ENCODE results near the gene GPR162.
"Not testable (repeated sequence)": the region's sequence is repeated elsewhere in the genome, so short reads cannot be mapped to it uniquely, and the experiment has no call there.

GPR162 gene

DNA sequence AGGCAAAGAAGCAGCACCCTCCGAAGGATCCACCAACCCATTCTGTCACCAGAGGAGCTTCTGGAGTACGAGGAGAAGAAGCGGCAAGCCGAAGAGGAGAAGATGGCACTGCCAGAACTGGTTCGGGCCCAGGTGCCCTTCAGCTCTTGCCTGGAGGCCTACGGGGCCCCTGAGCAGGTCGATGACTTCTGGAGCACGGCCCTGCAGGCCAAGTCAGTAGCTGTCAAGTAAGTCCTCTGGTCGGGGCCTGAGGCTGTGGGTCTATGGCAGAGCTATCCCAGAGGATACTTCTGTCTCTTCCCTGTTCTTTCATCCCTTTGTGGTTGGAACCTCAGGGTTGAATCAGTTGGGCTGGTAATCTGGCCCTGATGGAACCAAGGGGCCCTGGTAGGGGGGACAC lies 39.8 kb downstream of the GPR162 start:
- no peak for DNase-seq

DNA sequence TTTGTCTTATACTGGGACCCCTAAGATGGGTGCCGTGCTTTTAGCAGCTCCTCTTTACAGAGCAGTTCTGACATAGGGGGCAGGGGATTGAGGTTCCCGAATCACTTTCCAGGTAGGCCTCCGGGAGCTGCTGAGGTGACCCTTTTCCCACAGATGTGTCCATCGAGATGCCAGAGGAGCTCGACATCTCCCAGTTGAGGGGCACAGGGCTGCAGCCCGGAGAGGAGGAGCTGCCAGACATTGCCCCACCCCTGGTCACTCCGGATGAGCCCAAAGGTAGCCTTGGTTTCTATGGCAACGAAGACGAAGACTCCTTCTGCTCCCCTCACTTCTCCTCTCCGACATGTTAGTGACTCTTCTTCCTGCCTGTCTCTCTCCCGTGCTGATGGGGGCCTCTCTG lies 41.4 kb downstream of the GPR162 start:
- DNase-seq, result no peak

DNA sequence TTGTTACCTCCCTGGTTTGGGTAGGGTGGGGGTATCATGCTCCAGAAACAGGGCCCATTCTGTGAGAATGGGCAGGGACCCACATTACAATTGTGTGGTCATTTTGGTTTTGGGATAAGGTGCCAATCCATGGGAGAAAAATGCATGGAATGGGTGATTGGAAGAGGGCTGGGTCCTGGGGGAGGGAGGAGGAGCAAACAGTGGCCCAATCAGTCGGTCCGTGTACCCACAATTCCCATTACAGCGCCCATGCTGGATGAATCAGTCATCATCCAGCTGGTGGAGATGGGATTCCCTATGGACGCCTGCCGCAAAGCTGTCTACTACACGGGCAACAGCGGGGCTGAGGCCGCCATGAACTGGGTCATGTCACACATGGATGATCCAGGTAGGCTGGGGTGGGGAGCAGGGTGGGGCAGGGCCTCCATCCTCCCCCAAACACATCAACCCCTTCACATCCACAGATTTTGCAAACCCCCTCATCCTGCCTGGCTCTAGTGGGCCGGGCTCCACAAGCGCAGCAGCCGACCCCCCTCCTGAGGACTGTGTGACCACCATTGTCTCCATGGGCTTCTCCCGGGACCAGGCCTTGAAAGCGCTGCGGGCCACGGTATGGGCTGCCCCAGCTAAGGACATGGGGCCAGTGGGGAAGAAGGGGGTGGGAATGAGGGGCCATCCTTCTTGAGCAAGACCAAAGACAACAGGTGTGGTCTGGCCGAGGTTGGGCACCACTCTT lies 42.1 kb downstream of the GPR162 start:
- no peak for DNase-seq

DNA sequence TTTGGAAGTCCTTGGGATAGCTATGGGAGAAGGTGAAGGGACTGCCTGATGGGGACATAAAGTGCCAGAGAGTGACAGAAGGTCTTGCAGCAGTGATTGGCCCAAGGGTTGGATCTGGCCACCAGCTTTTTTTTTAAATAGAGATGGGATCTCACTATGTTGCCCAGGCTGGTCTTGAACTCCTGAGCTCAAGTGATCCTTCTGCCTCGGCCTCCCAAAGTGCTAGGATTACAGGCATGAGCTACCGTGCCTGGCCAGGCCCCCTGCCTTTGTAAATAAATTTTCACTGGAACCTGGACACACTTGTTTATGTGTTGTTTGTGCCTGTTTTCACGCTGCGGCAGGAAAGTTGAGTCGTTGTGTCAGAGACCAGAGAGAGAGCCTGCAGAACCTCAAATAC lies 43.7 kb downstream of the GPR162 start:
- DNase-seq, result not testable (repeated sequence)

DNA sequence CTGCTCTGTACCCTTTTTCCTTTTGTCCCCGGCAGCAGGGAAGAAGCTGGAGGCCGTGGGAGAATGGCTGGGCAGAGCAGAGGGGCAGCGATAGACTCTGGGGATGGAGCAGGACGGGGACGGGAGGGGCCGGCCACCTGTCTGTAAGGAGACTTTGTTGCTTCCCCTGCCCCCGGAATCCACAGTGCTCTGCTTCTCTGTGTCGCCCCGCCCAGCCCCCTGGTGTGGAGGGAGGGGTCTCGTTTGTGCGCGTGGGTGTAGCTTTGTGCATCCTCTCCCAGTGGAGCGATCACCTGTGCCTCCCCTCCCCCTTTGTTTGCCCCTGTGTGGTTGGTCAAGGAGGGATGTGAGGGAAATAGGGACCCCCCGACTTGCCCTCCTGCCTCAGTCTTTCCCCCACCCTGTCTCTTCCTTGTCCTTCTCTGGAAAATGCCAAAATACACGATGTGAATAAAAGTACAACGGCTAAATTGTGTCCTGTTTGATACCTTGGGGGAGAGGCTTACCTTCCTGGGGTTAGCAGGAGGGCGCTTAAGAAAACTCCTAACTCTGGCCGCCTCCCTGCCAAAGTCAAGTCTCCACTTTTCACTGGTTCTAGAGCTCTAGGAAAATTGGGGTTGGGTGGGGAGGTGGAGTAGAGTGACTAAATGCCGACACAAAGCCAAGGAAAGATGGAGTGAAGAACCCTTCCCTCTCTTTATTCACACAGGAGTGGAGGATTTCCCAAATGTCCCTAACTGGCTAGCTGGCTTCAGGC lies 44.7 kb downstream of the GPR162 start:
- no peak for DNase-seq

DNA sequence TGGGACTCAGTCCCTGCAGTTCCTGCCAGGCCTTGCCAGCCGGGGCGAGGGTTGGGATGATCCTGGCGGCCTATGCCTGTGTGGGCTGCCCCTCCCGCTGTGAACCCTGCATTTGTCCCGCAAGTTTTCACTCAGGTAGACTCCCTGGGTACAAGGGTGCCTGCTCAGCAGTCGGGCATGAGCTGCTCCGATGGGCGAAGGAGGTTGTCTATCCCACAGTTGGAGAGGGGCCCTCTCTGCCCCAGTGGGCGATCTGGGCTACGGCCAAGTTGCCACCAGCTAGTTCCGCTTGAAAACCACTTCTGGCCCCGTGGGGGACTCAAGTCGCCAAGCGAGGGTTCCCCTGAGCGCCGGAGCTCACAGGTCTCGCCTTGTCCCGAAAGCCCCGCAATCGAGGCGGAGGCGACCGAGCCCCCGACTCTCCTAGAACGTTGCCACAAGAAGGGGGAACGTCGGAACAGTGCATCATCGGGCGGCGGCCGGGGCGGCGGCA lies 45.3 kb downstream of the GPR162 start:
- DNase-seq, result peak in 1 of 2 experiments; percentile 40

DNA sequence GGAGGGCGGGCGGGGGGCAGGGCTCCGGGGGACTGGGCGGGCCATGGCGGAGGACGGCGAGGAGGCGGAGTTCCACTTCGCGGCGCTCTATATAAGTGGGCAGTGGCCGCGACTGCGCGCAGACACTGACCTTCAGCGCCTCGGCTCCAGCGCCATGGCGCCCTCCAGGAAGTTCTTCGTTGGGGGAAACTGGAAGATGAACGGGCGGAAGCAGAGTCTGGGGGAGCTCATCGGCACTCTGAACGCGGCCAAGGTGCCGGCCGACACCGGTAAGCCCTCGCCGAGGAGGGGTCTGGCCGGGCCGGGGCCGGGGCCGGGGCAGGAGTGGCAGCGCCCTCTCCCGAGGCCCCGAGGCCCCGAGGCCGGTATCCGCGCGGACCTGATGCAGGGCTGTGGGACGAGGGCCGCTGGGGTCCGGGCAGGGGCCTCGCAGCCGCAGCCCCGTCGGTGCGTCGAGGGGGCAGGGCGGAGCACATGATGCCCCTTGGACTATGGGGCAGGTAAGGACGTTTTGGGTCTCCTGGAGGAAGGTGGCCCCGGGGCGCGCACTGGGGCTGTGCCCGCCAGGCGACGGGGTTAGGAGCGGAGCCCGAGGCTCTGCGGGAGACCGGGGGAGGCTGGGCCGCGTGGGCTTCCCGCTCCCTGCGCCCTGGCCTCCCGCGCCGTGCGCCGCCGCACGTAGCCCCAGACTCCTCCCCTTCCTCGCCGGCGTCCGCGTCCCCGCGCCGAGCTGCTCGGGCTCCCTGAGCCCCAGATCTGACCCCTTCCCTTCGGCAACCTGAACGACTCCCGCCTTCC lies 46.0 kb downstream of the GPR162 start, which contains the start of gene TPI1:
Gene TPI1 (plus strand): TSS at position 119 of the 798 bp plus-strand sequence. CDS start 36 bp downstream, at position 155.
- DNase-seq, result peak in 1 of 2 experiments; percentile 51

DNA sequence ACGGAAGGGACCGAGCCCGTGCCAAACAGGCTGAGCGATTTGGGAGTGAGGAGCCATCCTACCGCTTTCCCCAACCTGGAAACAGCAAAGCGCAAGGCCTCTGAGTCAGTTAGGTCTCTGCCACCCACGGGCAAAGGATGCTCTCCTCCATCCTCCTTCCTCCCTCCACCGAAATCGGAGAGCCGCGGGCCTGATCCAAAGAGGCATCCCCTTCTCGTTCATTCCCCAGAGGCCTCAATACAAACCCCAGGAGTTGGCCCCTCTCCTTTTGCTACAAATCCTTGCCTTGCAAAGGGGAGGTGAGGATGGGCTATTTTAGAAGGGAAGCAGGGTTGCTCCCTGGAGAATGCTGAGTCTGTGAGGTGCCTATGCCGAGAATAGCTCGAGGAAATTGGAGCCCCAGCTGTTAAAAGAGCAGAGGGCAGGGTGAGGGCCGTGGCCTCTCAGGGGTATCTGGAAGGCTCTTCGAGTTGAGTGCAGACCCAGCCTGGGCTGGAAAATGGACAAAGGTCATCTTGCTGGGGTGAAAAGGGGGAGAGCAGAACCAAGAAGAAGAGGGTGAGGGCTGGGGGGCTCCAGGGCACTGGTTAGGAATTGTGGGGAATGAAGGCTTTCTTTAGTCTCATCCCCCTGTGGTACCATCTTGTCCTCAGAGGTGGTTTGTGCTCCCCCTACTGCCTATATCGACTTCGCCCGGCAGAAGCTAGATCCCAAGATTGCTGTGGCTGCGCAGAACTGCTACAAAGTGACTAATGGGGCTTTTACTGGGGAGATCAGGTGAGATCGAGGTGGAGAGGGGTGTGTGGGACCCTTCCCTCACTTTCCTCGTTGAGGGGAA lies 46.8 kb downstream of the GPR162 start:
- peak in 1 of 2 experiments; percentile 4 for DNase-seq

DNA sequence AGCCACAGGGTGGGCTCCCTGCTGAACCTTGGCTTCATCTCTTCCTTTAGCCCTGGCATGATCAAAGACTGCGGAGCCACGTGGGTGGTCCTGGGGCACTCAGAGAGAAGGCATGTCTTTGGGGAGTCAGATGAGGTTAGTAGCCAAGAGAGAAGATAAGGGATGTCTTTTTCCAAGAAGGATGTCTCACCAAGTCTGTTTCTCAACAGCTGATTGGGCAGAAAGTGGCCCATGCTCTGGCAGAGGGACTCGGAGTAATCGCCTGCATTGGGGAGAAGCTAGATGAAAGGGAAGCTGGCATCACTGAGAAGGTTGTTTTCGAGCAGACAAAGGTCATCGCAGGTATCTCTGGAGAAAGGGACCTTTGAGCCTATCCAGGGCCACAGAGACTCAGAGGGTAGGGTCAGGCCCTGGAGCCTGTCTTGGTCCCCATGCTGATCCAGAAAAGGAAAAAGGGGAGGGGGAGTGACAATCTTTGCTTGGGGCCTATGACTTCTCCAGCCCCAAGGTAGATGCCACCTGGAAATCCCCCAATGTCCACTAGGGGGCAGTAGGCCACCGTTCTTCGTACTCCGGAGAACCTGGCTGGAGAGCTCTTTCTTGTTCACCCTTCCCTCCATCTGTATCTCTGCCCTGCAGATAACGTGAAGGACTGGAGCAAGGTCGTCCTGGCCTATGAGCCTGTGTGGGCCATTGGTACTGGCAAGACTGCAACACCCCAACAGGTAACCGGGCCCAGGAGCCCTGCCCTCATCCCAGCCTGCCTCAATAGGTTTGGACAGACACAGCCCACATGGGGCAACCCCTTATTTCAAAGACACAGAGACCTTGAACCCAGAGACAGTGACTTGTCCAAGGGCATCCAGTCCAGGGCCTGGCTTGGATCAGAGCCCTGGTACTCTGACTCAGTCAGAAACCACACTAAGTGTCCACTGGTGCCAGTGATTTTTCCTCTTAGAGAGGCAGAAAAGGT lies 47.7 kb downstream of the GPR162 start:
- DNase-seq, result peak; percentile 57 to 64

DNA sequence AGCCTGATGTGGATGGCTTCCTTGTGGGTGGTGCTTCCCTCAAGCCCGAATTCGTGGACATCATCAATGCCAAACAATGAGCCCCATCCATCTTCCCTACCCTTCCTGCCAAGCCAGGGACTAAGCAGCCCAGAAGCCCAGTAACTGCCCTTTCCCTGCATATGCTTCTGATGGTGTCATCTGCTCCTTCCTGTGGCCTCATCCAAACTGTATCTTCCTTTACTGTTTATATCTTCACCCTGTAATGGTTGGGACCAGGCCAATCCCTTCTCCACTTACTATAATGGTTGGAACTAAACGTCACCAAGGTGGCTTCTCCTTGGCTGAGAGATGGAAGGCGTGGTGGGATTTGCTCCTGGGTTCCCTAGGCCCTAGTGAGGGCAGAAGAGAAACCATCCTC lies 48.7 kb downstream of the GPR162 start:
- not testable (repeated sequence) for DNase-seq

DNA sequence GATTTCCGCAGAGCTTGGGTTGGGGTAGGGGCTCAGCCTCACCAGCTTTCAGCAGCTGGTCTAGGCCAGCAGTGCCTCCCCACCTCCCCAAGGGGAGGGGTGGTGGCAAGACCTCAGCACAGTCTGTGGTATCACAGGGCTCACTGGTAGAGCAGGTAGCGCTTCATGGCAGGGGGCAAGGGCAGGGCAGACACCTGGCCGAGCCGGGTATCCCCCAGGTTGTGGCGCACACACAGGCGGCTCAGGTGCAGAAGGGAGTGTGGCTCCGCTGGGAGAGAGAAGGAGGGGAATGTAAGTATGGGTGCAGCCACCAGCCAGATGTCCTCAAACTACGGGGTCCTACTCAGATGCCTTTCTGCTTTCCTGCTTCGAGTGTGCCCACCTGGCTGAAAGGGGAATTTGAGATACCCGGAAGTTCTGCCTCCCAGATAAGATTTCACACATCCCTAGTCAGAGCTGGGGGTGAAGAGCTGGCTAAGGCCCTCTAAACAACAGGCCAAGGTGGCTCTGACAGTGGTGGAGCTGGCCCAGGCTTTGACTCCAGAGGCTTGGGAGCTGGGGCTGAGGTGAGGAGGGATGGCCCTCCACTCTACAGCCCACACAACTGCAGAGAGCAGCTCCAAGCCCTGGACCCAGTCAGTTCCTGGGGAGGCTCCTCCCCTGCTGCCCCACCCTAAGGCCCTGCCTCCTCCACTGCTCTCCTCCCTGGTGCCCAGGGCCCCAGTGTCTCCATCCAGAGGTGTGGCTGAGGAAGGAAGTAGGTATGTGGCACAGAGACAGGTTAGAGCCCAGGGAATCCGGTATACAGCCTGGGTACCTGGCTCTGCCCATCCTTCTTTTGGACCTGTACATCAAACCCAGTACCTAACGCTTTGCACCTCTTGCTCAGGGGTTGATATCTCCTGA lies 49.7 kb downstream of the GPR162 start:
- no peak for DNase-seq

DNA sequence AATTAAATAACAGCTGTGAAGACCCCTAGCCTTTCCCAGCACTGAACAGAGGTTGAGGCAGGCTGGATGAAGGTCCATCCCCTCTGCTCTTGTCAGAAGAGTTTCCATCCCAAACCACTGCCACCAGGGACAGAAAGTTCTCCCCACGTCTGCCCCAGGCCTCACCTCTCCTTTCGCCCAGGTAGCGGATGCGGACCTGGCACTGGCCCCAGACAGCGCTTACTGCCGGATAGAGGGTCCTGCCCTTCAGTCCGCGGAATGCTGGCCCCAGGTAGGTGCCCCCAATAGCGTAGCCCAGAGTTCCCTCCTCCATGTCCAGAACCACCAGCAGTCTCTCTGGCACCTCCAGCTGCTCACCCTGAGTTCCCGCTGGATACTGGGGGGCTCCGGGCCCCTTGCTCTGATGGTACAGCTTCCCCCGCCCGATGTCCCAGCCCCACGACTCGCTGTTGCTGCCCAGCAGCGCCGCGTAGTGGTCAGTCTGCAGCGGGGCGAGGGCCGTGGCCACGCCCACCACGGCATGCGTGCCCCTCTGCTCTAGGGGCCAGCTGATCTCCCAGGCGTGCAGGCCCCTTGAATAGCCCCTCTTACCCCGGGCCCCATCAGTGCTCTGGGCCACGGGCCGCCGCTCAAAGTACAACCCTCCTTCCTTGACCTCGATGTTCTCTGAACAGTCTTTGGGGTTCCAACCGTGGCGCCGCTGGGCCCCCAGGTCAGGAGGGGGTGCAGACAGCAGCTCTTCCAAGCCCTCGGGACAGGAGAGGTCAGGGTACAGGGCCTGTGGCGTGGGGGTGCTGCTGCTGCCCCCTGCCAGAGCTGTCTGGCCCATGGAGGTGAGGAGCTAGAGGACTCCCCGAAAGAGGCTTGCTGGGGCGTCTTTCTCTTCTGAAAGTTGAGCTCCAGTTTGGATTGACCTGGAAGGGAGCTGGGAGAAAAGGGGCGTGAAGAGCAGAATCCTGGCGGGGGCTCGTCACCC lies 50.7 kb downstream of the GPR162 start:
- peak in 1 of 2 experiments; percentile 36 for DNase-seq

DNA sequence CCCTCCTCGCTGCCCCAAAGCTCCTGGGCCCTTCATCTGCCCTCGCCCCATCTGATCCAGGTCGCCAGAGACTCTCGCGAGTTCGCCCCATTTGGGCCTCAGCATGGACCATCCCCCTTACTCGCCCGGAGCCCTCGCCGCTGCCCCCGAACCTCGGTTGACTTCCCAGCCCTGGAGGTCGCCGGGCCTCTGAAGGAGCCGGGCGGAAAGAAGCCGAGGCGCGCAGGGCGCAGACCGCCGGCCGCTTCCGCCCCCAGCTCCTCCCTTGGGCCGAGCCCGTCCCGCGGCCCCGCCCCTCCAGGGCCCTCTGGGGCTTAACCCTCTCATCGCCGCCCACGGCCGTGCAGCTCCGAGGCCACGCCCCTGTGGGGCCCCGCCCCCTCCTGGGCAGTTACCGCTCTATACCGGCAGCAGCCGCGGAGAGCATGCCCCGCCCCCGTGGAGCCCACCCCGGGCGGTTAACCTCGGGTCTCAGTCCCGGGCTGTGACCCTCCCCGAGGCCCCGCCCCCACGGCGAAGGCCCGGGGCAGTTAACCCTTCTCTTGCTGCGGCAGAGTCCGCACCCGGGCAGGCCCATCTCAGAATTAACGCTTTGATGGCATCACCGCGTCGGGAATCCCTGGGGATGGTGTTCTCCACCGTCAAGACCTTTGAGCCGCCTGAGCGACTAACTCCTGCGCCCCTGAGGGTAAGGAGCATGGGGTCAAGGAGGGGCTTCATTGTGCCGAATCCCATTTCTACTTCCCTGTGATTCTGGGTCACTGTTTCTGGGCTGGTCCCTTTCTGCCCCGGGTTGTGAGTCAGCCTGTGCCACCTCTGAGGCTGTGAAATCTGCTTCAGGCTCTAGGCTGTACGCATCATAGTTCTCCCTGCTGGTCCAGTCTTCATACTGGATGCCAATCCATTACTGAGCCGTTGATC lies 51.7 kb downstream of the GPR162 start, which contains the start of gene SPSB2:
Gene SPSB2 (minus strand): TSS at position 210 of the 921 bp plus-strand sequence. CDS start 402 bp downstream, outside the sequence.
- peak; percentile 65 to 75 for DNase-seq

DNA sequence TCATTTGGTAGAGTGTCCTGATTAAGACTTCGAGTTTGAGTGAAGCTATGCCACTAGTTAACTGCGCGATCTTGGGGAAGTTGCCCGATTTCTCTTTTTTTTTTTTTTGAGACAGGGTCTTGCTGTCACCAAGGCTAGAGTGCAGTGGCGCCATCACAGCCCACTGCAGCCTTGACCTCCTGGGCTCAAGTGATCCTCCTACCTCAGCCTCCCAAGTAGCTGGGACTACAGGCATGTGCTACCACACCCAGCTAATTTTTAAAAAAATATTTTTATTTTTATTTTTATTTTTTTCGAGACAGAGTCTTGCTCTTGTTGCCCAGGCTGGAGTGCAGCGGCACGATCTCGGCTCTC lies 52.4 kb downstream of the GPR162 start:
- DNase-seq, result not testable (repeated sequence)
